Lower leg skin (tissue), 3 donors: ENCODE results near the gene CEP128.

Experiments used
- CTCF ChIP-seq, 3 donors: fragments of 450-650 bp; IDR thresholded peaks; one replicate each; pipeline ENCODE4 v1.5.1; 2016; ENCODE audit warnings: antibody characterized with exemption in 3 of 3, mild to moderate bottlenecking in 3 of 3, moderate library complexity in 2 of 3
- POLR2A ChIP-seq, 2 donors: fragments of 450-650 bp; IDR thresholded peaks; one replicate each; pipeline ENCODE4 v1.6.1; 2016 to 2017; ENCODE audit warnings: antibody characterized with exemption in 2 of 2, mild to moderate bottlenecking in 1 of 2, moderate library complexity in 1 of 2

GRCh38 chr14:80981156-80981555, 39.6 kb upstream of the CEP128 start:
- TF ChIP-seq CTCF (IDR thresholded peaks at IDR 0.05) (no peak), POLR2A (IDR thresholded peaks at IDR 0.05) (no peak)
